GM21723 (cell line): ENCODE measurements around the gene NADSYN1.

Source experiments
- ATAC-seq: cut with Tn5 transposase; IDR thresholded peaks from one replicate; pipeline ENCODE4 v1.9.1; 2021; ENCODE audit warnings: mild to moderate bottlenecking, moderate library complexity; ENCODE audit not compliant: unreplicated experiment

The NADSYN1 gene

GRCh38 chr11:71489311-71490043 lies 36.5 kb downstream of the NADSYN1 start:
- peak; percentile 57 for ATAC-seq

GRCh38 chr11:71490044-71490730 lies 37.2 kb downstream of the NADSYN1 start:
- no peak for ATAC-seq

GRCh38 chr11:71490731-71491390 lies 37.9 kb downstream of the NADSYN1 start:
- ATAC-seq = no peak

GRCh38 chr11:71491531-71491930 lies 38.5 kb downstream of the NADSYN1 start:
- no peak for ATAC-seq

- no peak for ATAC-seq
These were observed 38.9 kb downstream of the NADSYN1 start for GRCh38 chr11:71491940-71492339.

GRCh38 chr11:71495286-71496230 lies 42.6 kb downstream of the NADSYN1 start:
- ATAC-seq = no peak

- no peak for ATAC-seq
These were observed 43.4 kb downstream of the NADSYN1 start for GRCh38 chr11:71496421-71496820.

GRCh38 chr11:71498091-71498490 lies 45.1 kb downstream of the NADSYN1 start:
- no peak for ATAC-seq

- ATAC-seq = no peak
These were observed 46.1 kb downstream of the NADSYN1 start for GRCh38 chr11:71499125-71499524.

- ATAC-seq = no peak
These were observed 46.5 kb downstream of the NADSYN1 start for GRCh38 chr11:71499546-71499945.

GRCh38 chr11:71500601-71501021 lies 47.6 kb downstream of the NADSYN1 start:
- no peak for ATAC-seq

- ATAC-seq = no peak
These were observed 48.3 kb downstream of the NADSYN1 start for GRCh38 chr11:71501071-71501985.

- ATAC-seq = no peak
These were observed 49.0 kb downstream of the NADSYN1 start for GRCh38 chr11:71502026-71502425.

GRCh38 chr11:71502871-71503435 lies 50.0 kb downstream of the NADSYN1 start:
- no peak for ATAC-seq

GRCh38 chr11:71504531-71504930 lies 51.5 kb downstream of the NADSYN1 start:
- no peak for ATAC-seq

GRCh38 chr11:71505001-71505400 lies 52.0 kb downstream of the NADSYN1 start:
- ATAC-seq = no peak

GRCh38 chr11:71505781-71506180 lies 52.8 kb downstream of the NADSYN1 start:
- ATAC-seq = no peak

GRCh38 chr11:71507102-71507501 lies 54.1 kb downstream of the NADSYN1 start:
- no peak for ATAC-seq
